KBM-7 (cell line): Measurements from ENCODE around the gene SYT12.
A peak's percentile ranks its signal among the peaks of the same experiment; 100 is the strongest.

Experiments used
- DNase-seq: peaks from one replicate; pipeline ENCODE4 v3.0.0-alpha.2; 2015
- in situ Hi-C: fragments of 300-500 bp; cut with MboI; formaldehyde crosslinking; loops from 2 replicates; pipeline ENCODE4 v1.14.3; 2020; ENCODE audit warnings: low sequenced_read_pairs, low pct_unique_long_range_greater_than_20kb, mixed read lengths

SYT12 gene

GRCh38 chr11:67024966-67025365, 2.0 kb downstream of the SYT12 start:
- DNase-seq = no peak
- in situ Hi-C loops = no loop called here

GRCh38 chr11:67025750-67026149, 2.8 kb downstream of the SYT12 start:
- in situ Hi-C loops = no loop called here
- DNase-seq = no peak

DNA sequence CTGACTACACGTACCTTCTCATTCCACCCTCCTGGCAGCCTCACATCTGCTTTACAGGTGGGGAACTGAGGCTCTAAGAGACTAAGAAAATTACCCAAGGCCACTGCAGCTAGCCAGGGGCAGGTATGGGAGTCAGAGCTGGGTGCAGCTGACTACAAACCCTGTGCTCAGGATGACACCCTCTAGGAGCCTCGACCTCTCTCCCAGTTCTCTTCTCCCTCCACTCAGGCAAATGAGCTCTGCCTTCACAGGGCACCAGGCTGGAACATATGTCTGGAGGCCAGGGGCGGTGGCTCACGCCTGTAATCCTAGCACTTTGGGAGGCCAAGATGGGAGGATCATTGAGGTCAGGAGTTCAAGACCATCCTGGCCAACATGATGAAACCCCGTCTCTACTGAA, 4.0 kb downstream of the SYT12 start:
- in situ Hi-C loops = no loop called here
- DNase-seq = no peak

- in situ Hi-C loops = no loop called here
- no peak for DNase-seq
Observed at GRCh38 chr11:67027483-67027930, 4.6 kb downstream of the SYT12 start.

DNA sequence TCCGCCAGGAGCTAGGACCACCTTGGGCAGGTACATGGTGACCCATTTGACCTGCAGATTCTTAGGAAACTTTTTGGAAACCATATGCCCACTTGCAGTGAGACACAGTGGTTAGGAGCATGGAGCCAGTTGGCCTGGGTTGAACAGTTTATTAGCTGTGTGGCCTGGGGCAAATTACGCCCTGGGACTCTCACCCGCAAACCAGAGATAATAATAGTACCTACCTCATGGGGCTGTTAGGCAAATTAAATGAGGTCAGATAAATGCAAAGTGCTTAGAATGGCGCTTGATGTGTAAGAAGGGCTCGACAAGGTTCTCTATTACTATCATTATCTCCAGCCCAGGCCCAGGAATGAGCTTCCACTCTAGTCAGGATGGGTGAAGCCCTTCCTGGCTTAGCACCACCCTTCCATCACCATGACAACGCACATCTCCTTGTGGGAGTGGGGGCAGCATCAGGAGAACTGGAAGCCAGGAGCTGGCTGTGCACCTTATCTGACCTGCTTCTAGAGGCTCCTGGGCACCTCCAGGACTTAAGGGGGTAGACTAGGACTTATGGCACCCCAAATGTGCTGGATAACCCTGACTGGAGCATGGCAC, 5.1 kb downstream of the SYT12 start:
- in situ Hi-C loops = no loop called here
- no peak for DNase-seq

GRCh38 chr11:67029146-67029545, 6.2 kb downstream of the SYT12 start:
- in situ Hi-C loops = no loop called here
- no peak for DNase-seq

GRCh38 chr11:67030976-67031375, 8.0 kb downstream of the SYT12 start:
- in situ Hi-C loops = no loop called here
- no peak for DNase-seq

- DNase-seq = no peak
- in situ Hi-C loops = no loop called here
Observed at GRCh38 chr11:67031791-67032561, 9.0 kb downstream of the SYT12 start.

- DNase-seq = no peak
- in situ Hi-C loops = no loop called here
Observed at GRCh38 chr11:67032830-67033551, 10.1 kb downstream of the SYT12 start.

GRCh38 chr11:67033661-67034166, 10.8 kb downstream of the SYT12 start:
- DNase-seq = peak; percentile 59
- in situ Hi-C loops = no loop called here

DNA sequence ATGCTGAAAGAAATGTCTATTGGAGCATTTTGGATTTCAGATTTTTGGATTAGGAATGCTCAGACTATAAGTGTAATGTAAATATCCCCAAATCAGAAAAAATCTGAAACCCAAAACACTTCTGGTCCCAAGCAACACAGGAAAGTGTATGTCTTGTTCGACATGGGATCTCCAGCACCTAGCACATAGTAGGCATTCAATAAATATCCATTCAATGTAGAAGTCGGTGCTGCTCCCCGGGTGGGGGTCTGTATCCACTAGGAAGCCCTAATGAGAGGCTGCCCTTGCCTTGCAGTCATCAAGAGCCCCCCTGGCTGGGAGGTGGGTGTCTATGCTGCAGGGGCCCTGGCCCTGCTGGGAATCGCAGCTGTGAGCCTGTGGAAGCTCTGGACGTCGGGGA, 11.4 kb downstream of the SYT12 start:
- in situ Hi-C loops = no loop called here
- DNase-seq = no peak

GRCh38 chr11:67040147-67040546, 17.2 kb downstream of the SYT12 start:
- DNase-seq = no peak
- in situ Hi-C loops = no loop called here

GRCh38 chr11:67041602-67042001, 18.7 kb downstream of the SYT12 start:
- no peak for DNase-seq
- in situ Hi-C loops = no loop called here

- no peak for DNase-seq
- in situ Hi-C loops = no loop called here
Observed at GRCh38 chr11:67043572-67044349, 20.8 kb downstream of the SYT12 start.

- no peak for DNase-seq
- in situ Hi-C loops = no loop called here
Observed at GRCh38 chr11:67044496-67044895, 21.6 kb downstream of the SYT12 start.

DNA sequence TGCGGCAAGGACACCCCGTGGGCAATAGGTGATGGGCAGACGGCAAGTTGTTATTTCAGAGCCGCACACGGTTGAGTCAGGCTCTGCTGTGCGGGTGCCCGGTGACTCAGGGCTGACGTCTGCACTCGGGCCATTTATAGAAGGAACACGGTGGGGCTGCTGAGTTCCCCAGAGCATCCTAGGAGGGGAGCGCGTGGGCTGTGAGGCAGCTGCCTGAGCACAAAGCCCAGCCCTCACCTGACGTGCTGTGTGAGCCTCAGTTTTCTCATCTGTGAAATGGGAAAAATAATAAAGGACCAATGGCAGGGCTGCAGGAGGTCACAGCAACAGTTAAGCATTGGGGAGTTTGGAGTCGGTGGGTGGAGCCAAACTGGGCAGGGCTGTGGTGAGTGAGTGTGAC, 22.4 kb downstream of the SYT12 start:
- DNase-seq = no peak
- in situ Hi-C loops = no loop called here

DNA sequence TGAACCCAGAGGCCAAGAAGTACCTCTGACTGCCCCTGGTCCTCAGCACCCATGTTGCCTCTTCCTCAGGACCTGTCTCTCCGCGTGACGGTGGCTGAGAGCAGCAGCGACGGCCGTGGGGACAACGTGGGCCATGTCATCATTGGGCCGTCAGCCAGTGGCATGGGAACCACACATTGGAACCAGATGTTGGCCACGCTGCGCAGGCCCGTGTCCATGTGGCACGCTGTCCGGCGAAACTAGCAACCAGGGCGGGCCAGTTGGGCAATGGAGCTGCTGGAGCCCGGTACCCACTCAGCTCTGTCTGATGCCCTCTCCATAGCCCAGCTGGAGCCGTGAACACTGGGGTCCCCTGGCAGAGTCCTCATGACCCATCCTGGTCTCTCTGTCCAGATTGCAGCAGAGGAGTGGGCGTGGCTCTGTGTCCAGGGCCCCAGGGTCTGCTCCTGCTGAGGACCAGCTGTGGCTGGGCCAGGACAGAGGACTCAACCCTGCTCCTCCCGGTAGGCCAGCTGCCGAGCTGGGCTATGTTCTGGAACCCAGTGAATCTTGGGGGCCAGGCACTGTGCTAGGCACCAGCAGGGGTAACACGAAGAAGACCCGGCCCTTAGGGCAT, 25.7 kb downstream of the SYT12 start:
- no peak for DNase-seq
- in situ Hi-C loops = no loop called here

- DNase-seq = no peak
- in situ Hi-C loops = no loop called here
Observed at GRCh38 chr11:67050139-67050538, 27.2 kb downstream of the SYT12 start.
